Measurements from ENCODE around the gene KLRK1. TPM values are rescaled to one million over a fixed set of nuclear protein-coding genes. Genes with fewer than 3 reads are reported as not detected.

The KLRK1 gene
- total RNA-seq, 1 experiment from 2014 or later = not detected

Other genes starting within 250 kb of the KLRK1 start
- gene OLR1, start 217.9 kb downstream of the KLRK1 start, total RNA-seq (2014; rRNA removed; shearing (Covaris generic); ENCODE audit: low replicate concordance) = not detected in 2 replicates
- not detected in 2 replicates for gene TMEM52B, start 211.0 kb downstream of the KLRK1 start, total RNA-seq (2014; rRNA removed; shearing (Covaris generic); ENCODE audit: low replicate concordance)
- gene GABARAPL1, start 177.2 kb downstream of the KLRK1 start, total RNA-seq (2014; rRNA removed; shearing (Covaris generic); ENCODE audit: low replicate concordance) = 0.56 and 0.90 TPM in 2 replicates
- gene KLRD1, start 82.2 kb downstream of the KLRK1 start, total RNA-seq (2014; rRNA removed; shearing (Covaris generic); ENCODE audit: low replicate concordance) = not detected in 2 replicates
- not detected in 2 replicates for gene KLRC4, start 19.7 kb upstream of the KLRK1 start, total RNA-seq (2014; rRNA removed; shearing (Covaris generic); ENCODE audit: low replicate concordance)
- gene KLRC3, start 30.6 kb upstream of the KLRK1 start, total RNA-seq (2014; rRNA removed; shearing (Covaris generic); ENCODE audit: low replicate concordance) = not detected in 2 replicates
- gene KLRC2, start 46.0 kb upstream of the KLRK1 start, total RNA-seq (2014; rRNA removed; shearing (Covaris generic); ENCODE audit: low replicate concordance) = not detected in 2 replicates
- gene KLRC1, start 63.3 kb upstream of the KLRK1 start, total RNA-seq (2014; rRNA removed; shearing (Covaris generic); ENCODE audit: low replicate concordance) = not detected in 2 replicates
- gene EIF2S3B, start 115.8 kb upstream of the KLRK1 start, total RNA-seq (2014; rRNA removed; shearing (Covaris generic); ENCODE audit: low replicate concordance) = 0.78 and 1.0 TPM in 2 replicates
- 35.3 and 55.4 TPM in 2 replicates for gene MAGOHB, start 223.6 kb upstream of the KLRK1 start, total RNA-seq (2014; rRNA removed; shearing (Covaris generic); ENCODE audit: low replicate concordance)